ENCODE measurements around the gene ATG9B. TPM values are rescaled to one million over a fixed set of nuclear protein-coding genes. Genes with fewer than 3 reads are reported as not detected.

Gene ATG9B
- total and polyA plus RNA-seq, 2 donors (not counting 1 experiment from before 2014, with no cell fraction given) = under 0.01 to 0.03 TPM

DNA sequence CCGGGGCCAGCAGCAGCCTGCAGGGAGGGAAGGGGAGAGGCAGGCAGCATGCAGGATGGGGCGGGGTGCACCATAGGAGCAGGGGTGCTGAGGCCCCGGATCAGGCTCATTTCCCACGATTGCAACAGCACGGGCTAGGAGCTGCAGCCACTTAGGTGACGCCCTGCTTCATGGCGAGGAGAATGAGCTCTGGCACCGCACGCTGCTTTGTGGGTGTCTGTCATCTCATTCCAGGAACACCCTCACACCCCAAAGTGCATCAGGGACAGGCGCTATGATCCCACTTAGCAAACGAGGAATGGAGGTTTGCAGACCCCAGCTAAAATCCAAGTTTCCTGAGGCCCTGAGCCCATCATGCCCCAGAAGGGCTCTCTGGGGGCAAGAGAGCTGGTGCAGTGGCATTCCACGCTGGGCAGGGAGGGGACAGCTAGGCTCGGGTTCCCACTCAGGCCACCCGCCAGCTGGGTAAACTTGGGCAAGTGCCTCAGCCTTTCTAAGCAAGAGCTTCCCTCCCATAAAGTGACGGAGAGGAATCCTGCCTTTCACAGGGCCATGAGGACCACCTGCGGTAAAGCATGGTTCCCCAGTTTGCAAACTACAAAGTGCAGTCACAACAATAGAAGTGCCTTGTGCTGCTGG, 55.4 kb downstream of the ATG9B start:
- TF ChIP-seq EZH2 (IDR thresholded peaks at IDR 0.05; ENCODE audit: low read length, missing control alignments) = no peak
- TF ChIP-seq, protein P1, sequence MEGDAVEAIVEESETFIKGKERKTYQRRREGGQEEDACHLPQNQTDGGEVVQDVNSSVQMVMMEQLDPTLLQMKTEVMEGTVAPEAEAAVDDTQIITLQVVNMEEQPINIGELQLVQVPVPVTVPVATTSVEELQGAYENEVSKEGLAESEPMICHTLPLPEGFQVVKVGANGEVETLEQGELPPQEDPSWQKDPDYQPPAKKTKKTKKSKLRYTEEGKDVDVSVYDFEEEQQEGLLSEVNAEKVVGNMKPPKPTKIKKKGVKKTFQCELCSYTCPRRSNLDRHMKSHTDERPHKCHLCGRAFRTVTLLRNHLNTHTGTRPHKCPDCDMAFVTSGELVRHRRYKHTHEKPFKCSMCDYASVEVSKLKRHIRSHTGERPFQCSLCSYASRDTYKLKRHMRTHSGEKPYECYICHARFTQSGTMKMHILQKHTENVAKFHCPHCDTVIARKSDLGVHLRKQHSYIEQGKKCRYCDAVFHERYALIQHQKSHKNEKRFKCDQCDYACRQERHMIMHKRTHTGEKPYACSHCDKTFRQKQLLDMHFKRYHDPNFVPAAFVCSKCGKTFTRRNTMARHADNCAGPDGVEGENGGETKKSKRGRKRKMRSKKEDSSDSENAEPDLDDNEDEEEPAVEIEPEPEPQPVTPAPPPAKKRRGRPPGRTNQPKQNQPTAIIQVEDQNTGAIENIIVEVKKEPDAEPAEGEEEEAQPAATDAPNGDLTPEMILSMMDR (conservative IDR thresholded peaks at IDR 0.05 in 1 of 2, IDR thresholded peaks at IDR 0.05 in 1 of 2; ENCODE audit: low read depth in 1 of 2, low read length in 2 of 2) = no peak
- H3K4me3 ChIP-seq (replicated peaks in 1 of 4; ENCODE audit: control extremely low read depth in 1 of 4, insufficient read depth in 1 of 4, low read depth in 3 of 4, low read length in 4 of 4) = no peak overlapping the region

DNA sequence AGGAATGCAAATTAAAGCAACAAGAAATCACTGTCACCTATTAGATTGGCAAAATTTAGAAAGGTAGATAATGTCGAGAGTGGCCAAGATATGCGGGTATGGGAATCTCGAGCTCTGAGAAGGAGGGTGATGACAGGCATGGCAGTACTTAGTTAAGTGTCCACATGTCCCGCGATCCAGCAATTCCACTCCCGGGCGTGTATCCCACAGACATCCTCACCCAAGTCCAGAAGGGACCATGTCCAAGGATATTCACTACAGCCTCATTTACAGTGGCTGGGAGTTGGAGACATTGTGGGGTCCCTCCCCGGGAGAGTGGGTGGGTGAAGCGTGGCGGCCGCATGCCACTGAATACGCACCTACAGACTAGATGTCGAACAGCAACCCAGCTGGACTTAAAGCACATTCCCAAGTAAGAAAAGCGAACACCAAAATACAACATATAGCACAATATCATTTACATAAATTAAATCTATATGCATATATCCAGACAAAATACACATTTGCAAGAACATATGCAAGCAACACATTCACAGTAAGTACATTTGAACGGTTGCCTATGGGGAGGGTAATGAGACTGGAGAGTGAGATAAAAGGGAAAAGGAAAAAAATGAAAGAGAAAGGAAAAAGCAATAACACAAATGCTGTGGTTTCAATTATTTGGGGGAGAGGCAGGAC, 56.1 kb downstream of the ATG9B start:
- DNase-seq (ENCODE audit: low read depth in 2 of 2) = no peak
- TF ChIP-seq, protein P1 (conservative IDR thresholded peaks at IDR 0.05 in 1 of 2, IDR thresholded peaks at IDR 0.05 in 1 of 2; ENCODE audit: low read depth in 1 of 2, low read length in 2 of 2) = no peak
- TF ChIP-seq EZH2 (IDR thresholded peaks at IDR 0.05; ENCODE audit: low read length, missing control alignments) = no peak
- no peaks in the 10 kb centered on the region for H4K20me1 ChIP-seq (ENCODE audit: control insufficient read depth, extremely low read depth, insufficient read depth, low read length)
- H3K27ac ChIP-seq (ENCODE audit: insufficient read depth, low read length) = no peak overlapping the region
- H3K4me3 ChIP-seq (replicated peaks in 1 of 4; ENCODE audit: control extremely low read depth in 1 of 4, insufficient read depth in 1 of 4, low read depth in 3 of 4, low read length in 4 of 4) = no peak overlapping the region
- H3K4me2 ChIP-seq (ENCODE audit: extremely low read depth, insufficient read depth, low read length) = no peak overlapping the region
- no peak overlapping the region for H3K9ac ChIP-seq (ENCODE audit: insufficient read depth, low read length)
- no peaks in the 10 kb centered on the region for H3K4me1 ChIP-seq (ENCODE audit: control insufficient read depth, extremely low read depth, insufficient read depth, low read length)
- H3K79me2 ChIP-seq (ENCODE audit: control insufficient read depth, insufficient read depth, low read length) = no peaks in the 10 kb centered on the region
- H3K36me3 ChIP-seq (ENCODE audit: control insufficient read depth, insufficient read depth, low read length) = no peaks in the 10 kb centered on the region
- H2AFZ ChIP-seq (ENCODE audit: low read length) = no peak overlapping the region
- H3K27me3 ChIP-seq (ENCODE audit: control insufficient read depth, insufficient read depth, low read length) = peaks cover 37% of the 10 kb centered on the region
- no peaks in the 10 kb centered on the region for H3K9me3 ChIP-seq (ENCODE audit: control insufficient read depth, insufficient read depth, low read depth, low read length)

More for the DNA sequence above, 55.4 kb downstream of the ATG9B start:
- H4K20me1 ChIP-seq (ENCODE audit: control insufficient read depth, extremely low read depth, insufficient read depth, low read length) = no peaks in the 10 kb centered on the region
- no peak overlapping the region for H3K4me2 ChIP-seq (ENCODE audit: extremely low read depth, insufficient read depth, low read length)
- H3K27me3 ChIP-seq (ENCODE audit: control insufficient read depth, insufficient read depth, low read length) = peaks cover 41% of the 10 kb centered on the region
- no peak overlapping the region for H3K27ac ChIP-seq (ENCODE audit: insufficient read depth, low read length)
- no peak overlapping the region for H2AFZ ChIP-seq (ENCODE audit: low read length)
- no peaks in the 10 kb centered on the region for H3K9me3 ChIP-seq (ENCODE audit: control insufficient read depth, insufficient read depth, low read depth, low read length)
- DNase-seq (ENCODE audit: low read depth in 2 of 2) = peak in 1 of 2 donors; percentile 33
- no peaks in the 10 kb centered on the region for H3K79me2 ChIP-seq (ENCODE audit: control insufficient read depth, insufficient read depth, low read length)
- no peak overlapping the region for H3K9ac ChIP-seq (ENCODE audit: insufficient read depth, low read length)
- H3K4me1 ChIP-seq (ENCODE audit: control insufficient read depth, extremely low read depth, insufficient read depth, low read length) = no peaks in the 10 kb centered on the region
- no peaks in the 10 kb centered on the region for H3K36me3 ChIP-seq (ENCODE audit: control insufficient read depth, insufficient read depth, low read length)

GRCh38 chr7:150967349-150967748, 56.9 kb downstream of the ATG9B start:
- Histone ChIP-seq H3K4me2 (ENCODE audit: extremely low read depth, insufficient read depth, low read length) (no peak overlapping the region), H3K27ac (ENCODE audit: insufficient read depth, low read length) (no peak overlapping the region), H3K9ac (ENCODE audit: insufficient read depth, low read length) (no peak overlapping the region), H3K36me3 (ENCODE audit: control insufficient read depth, insufficient read depth, low read length) (no peaks in the 10 kb centered on the region), H3K4me1 (ENCODE audit: control insufficient read depth, extremely low read depth, insufficient read depth, low read length) (peaks cover 2% of the 10 kb centered on the region), H3K79me2 (ENCODE audit: control insufficient read depth, insufficient read depth, low read length) (no peaks in the 10 kb centered on the region), H2AFZ (ENCODE audit: low read length) (no peak overlapping the region), H3K27me3 (ENCODE audit: control insufficient read depth, insufficient read depth, low read length) (peaks cover 34% of the 10 kb centered on the region), H3K9me3 (ENCODE audit: control insufficient read depth, insufficient read depth, low read depth, low read length) (no peaks in the 10 kb centered on the region), H4K20me1 (ENCODE audit: control insufficient read depth, extremely low read depth, insufficient read depth, low read length) (no peaks in the 10 kb centered on the region), H3K4me3 (replicated peaks in 1 of 4; ENCODE audit: control extremely low read depth in 1 of 4, insufficient read depth in 1 of 4, low read depth in 3 of 4, low read length in 4 of 4) (no peak overlapping the region)
- TF ChIP-seq, protein P1 (conservative IDR thresholded peaks at IDR 0.05 in 1 of 2, IDR thresholded peaks at IDR 0.05 in 1 of 2; ENCODE audit: low read depth in 1 of 2, low read length in 2 of 2) = no peak
- TF ChIP-seq EZH2 (IDR thresholded peaks at IDR 0.05; ENCODE audit: low read length, missing control alignments) = no peak
- DNase-seq (ENCODE audit: low read depth in 2 of 2) = no peak

Data from fibroblast of lung (primary cell).